Measurements from ENCODE around the gene ROR2.

Gene ROR2

DNA sequence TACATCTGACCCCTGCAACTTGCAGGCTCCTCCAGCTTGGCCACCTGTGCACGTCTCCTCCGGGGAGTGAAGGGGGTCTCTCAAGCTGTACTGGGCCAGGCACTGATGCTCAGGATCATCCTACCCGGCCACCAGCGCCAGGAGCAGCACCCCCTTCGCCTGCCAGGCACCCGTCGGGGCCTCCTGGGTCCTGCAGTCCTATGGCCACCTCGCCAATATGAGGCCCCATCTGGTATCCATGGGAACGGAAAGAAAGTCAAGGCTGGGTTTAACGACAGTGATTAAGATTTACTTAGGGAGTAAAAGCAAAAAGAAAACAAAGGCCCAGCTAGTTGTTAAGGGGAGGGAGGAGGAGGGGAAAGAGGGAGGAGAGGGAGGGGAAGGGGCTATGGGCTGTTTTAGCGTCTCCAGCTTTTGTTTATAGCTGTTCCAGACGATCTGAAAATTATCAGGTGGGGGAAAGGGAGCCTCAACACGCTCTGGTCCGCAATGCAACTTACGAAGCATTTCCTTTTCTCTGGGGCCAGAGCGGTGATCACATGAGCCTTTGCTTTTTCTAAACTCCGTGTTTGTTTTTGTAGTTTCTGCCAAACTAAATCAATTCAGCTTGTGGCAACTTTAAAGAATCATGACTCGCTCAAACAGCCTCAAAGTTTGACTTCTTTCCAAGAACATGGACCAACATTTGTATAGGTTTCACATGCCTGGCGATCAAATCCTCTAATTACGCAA lies 132.4 kb downstream of the ROR2 start:
- no peak for DNase-seq (ENCODE audit: low read depth in 2 of 2)

DNA sequence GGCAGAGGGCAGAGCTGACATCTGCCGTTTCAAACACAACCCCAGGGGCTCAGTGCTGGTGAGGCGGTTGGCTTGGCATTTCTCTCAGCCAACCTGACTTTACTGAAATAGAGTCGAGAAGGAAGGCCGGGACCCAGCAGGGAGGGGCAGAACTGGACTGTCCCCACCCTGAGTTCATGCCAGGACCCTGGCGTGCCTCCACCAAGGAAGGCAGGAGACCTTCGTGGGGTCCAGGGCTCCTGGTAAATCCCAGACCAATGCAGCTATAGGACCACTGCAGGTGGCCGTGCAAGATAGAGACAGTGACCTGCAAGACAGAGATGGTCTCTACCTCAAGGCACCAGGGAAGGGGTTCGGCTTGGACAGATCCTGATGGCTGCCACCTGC lies 132.9 kb downstream of the ROR2 start:
- DNase-seq (ENCODE audit: low read depth in 2 of 2): no peak

- no peak for DNase-seq (ENCODE audit: low read depth in 2 of 2)
These were observed 133.7 kb downstream of the ROR2 start for GRCh38 chr9:91816356-91816755.

- no peak for DNase-seq (ENCODE audit: low read depth in 2 of 2)
These were observed 134.1 kb downstream of the ROR2 start for GRCh38 chr9:91815896-91816295.

- DNase-seq (ENCODE audit: low read depth in 2 of 2): no peak
These were observed 135.3 kb downstream of the ROR2 start for GRCh38 chr9:91814753-91815152.

DNA sequence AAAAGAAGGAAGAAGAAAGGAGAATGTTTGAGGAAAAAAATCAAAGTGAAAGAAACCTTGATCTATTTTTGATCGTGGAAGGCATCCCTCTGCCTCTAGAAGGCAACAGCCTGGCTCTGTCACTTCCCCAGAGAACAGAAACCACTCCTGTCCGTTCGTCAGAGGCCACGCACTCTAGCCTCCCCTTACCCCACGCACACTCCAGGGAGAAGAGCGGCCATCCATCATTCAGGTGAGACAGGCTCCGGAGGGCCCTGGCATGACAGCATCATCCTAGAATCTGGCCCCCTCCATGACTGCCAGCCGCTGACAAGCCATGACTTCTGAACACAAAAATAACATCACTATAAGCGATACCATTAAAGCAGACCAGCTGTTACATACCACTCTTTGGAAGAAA lies 135.8 kb downstream of the ROR2 start:
- no peak for DNase-seq (ENCODE audit: low read depth in 2 of 2)

DNA sequence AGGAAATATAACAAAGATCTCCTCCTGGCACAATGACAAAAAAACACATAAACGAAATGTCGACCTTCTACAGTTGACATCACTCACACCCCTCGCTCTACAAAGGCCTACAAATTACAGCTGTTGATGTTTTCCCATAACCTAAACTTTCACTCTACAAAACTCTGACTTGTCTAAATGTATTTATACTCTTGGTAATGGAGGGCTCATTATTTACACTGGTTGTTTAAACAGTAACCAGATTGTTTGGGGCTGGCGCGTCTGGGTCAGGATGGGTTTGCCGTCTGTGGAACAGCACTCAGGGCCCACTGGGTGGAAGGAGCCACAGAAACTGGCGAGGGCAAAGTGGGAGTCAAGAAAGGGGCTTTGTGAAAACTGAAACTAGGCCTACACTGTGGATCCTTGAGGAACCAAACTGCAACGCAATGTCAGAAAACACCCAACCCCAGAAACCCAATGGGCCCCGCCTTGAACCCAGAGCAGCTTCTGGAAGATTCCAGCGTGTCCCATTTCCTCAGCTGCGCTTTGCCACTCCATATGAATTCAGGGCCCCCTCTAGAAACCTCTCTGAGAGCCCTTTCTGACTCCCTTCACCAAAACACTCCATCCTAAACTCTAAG lies 136.7 kb downstream of the ROR2 start:
- no peak for DNase-seq (ENCODE audit: low read depth in 2 of 2)

DNA sequence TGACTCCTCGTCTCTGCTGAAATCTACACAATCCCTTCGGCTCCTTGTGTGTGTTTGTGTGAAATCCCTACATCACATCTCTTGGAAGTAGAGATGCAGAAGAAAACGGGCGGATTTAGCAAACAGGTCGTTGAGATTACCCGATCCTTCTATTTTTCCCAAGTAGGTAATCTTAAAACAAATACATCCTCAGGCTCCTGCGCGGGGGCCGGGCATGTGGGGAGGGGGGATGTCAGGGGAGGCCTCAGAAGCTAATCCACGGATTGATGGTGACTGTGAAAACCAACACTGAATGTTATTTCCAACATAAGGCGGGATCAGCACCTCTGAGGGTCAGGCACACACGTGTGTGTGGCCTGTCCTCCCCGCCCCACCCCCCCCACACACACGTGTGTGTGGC lies 137.8 kb downstream of the ROR2 start:
- DNase-seq (ENCODE audit: low read depth in 2 of 2): no peak

GRCh38 chr9:91811024-91811909 lies 138.8 kb downstream of the ROR2 start:
- no peak for DNase-seq (ENCODE audit: low read depth in 2 of 2)

GRCh38 chr9:91810286-91810905 lies 139.6 kb downstream of the ROR2 start:
- DNase-seq (ENCODE audit: low read depth in 2 of 2): no peak

DNA sequence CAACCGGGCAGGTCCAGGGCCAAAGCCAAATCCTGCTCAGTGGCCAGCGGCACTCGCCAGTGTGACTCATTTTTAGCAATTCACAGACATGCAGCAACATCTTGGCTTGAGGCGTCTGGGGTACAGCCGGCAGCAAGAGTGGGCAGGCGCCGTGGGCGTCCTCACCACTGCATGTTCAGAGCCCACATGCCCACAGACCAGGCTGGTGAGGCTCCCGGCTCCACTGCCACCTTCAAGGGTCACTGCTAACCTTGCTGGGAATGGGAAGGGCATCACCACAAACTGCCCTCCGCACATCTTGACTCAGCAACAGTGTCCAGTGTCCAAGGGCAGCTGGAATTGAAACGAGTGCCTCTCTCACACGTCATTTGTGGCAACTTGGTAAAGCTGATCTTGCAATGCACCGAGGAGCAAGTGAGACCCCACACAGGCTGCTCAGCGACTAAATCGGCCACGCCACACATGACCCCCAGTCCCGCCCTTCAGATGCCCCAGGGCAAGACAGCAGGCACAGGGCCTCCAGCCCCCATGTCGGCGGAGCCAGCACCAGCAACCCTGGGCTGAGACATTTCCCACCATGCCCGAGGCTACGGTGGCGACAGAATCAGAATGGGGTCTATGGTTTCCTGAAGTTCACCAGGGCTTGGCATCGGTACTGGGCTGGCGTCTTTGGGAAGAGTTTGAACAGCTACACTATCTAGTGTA lies 140.3 kb downstream of the ROR2 start:
- no peak for DNase-seq (ENCODE audit: low read depth in 2 of 2)

DNA sequence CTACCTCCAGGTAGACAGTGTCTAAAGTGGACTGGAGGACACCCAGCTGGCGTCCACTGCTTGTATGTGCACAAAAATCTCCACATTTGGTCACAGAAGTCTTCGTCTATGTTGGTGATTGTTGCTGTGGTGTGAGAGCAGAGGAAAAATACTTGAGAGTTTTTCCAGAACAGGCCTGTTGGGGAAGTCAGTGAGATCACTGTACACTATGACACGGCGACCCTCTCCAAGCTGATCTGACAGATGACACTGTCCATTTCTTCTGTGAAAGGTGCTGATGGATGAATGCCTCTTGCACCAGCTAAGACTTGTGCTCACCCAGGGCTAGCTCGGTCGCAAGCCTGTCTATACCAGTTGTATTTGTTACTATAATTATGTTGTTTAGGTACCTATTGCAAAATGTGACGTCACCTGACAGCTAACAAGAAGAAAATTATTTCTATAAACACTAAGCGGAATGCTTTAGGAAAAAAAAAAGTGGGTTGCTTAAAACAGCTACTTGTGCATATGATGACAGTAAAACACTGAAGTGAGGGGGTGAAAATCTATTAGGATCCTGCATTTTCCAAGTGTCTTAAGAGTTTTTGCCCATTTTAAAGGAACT lies 142.3 kb downstream of the ROR2 start:
- DNase-seq (ENCODE audit: low read depth in 2 of 2): no peak

- DNase-seq (ENCODE audit: low read depth in 2 of 2): no peak
These were observed 145.0 kb downstream of the ROR2 start for GRCh38 chr9:91805031-91805430.

- no peak for DNase-seq (ENCODE audit: low read depth in 2 of 2)
These were observed 145.9 kb downstream of the ROR2 start for GRCh38 chr9:91803970-91804752.

DNA sequence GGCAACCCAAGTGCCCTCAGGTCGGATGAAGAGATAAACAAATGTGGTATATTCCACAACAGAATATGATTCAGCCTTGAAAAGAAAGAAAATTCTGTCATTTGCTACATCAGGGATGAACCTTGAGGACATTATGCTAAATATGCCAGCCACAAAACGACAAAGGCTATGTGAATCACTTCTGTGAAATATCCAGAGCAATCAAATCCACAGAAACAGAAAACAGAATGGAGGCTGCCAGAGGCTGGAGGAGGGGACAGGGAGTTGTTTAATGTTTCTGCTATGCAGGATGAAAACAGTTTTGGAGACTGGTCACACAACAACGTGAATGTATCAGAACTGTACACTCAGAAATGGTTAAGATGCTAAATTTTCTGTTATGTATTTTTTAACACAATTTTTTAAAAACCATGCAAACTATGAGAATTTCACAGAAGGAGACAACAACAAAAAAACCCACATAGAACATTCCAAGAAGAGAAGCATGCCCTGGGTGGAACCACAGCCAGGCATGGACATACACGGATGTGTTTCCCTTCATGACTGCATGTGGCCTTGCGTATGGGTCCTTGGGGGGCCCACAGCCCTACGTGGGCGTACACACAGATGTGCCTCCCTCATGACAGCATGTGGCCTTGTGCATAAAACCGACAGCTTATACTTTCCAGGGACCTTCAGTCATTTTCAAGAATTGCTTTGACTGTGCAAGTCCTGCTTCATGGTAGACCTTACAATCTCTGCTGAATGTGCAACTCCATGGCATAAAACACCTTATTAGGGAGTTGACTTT lies 146.7 kb downstream of the ROR2 start:
- DNase-seq (ENCODE audit: low read depth in 2 of 2): no peak

- no peak for DNase-seq (ENCODE audit: low read depth in 2 of 2)
These were observed 147.6 kb downstream of the ROR2 start for GRCh38 chr9:91802391-91802790.

DNA sequence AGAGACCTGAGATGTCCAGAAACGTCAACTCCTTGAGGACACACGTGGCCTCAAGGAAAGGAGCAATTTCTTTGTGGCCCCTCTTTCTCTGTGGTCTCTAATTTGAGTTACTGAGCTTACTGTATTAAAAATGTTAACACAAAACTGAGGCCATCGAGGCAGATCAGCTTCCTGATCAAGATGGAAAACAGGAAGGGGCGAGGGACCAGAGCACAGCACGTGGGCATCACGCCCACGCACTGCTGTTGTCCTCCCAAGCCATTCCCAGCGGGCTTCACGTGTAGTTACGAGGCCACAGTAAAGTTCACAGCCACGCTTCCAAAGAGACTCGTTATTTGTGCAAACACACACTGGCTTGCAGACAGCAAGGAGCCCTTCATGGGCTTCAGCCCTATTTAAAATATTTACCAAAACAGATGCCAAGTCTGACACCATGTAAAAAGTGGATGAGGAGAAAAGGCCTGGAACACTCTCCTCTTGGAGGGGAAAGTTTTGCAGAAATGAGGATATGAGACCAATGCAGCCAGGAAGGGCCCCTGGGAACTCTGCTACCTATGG lies 149.5 kb downstream of the ROR2 start:
- DNase-seq (ENCODE audit: low read depth in 2 of 2): no peak

DNA sequence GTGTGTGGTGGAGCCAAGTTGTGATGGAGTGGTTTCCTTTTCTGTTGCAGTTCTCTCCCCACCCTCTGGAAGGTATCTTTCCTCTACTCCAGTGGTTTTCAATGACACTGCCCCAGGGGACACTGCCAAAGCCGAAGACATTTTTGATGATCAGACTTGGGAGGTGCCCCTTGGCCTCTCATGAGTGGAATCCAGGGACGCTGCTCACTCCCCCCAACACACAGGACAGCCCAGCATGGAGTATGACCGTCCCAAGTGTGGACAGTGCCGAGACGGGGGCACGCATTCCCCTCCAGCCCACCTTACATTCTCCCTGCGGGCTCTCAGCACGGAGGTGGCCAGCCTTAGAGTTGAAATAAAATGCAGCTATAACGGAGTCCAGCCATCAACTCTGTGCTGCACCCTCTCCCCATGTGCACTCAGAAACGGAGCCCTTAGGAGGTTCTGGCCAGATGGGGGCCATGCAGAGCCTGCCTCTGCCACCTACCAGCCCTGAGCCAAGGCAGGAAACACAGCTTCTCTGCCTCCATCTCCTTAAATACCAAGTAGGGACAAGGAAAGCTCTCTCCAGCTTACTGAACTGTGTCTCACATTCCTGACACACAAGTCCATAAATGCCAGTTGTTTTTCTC lies 150.8 kb downstream of the ROR2 start:
- DNase-seq (ENCODE audit: low read depth in 2 of 2): no peak

Data from stimulated activated CD8-positive, alpha-beta memory T cell treated with anti-CD3 and anti-CD28 coated beads, Interleukin-2, amount 100 ng/mL, for 1 hour (primary cell).